K562 (cell line): ENCODE measurements around the gene CCDC106. TPM values are rescaled to one million over a fixed set of nuclear protein-coding genes. Genes with fewer than 3 reads are reported as not detected.

Experiments
- ATF1 ChIP-seq, 2 experiments: fragments of 450-650 bp in 1 of 2; IDR thresholded peaks; 2 replicates each; pipeline ENCODE4 v1.6.1; 2016; ENCODE audit warnings: missing compliant biosample characterization in 1 of 2, missing genetic modification characterization in 1 of 2
- C11orf30 ChIP-seq: fragments of 450-650 bp; IDR thresholded peaks from 2 replicates; pipeline ENCODE4 v1.6.1; 2016; ENCODE audit warnings: low read depth, mild to moderate bottlenecking
- CBX5 ChIP-seq: IDR thresholded peaks from 2 replicates; pipeline ENCODE4 v1.6.1; 2014; ENCODE audit warnings: low read depth, borderline replicate concordance
- CREM ChIP-seq: IDR thresholded peaks from 2 replicates; pipeline ENCODE4 v1.6.1; 2014; ENCODE audit warnings: antibody characterized with exemption, low read depth
- CTCFL ChIP-seq: IDR thresholded peaks from 2 replicates; pipeline ENCODE4 v1.6.1; 2011; ENCODE audit warnings: borderline replicate concordance, low read depth, mild to moderate bottlenecking, moderate library complexity, low read length; ENCODE audit not compliant: insufficient read depth, poor library complexity, severe bottlenecking
- EGR1 ChIP-seq: fragments of 450-650 bp; conservative IDR thresholded peaks from 2 replicates; pipeline ENCODE4 v1.6.1; 2017; ENCODE audit warnings: mild to moderate bottlenecking
- EHMT2 ChIP-seq: fragments of 450-650 bp; IDR thresholded peaks from 2 replicates; pipeline ENCODE4 v1.6.1; 2018; ENCODE audit warnings: antibody characterized with exemption
- EP300 ChIP-seq: IDR thresholded peaks from 2 replicates; pipeline ENCODE4 v1.6.1; 2012; ENCODE audit warnings: low read length, improper control_type of control experiment
- FOXM1 ChIP-seq, 2 experiments: fragments of 450-650 bp in 1 of 2; sonication (generic) in 1 of 2; formaldehyde crosslinking in 1 of 2; IDR thresholded peaks; 2 replicates each; pipeline versions ENCODE4 v1.6.1 to v1.9.0; 2017 to 2022; ENCODE audit warnings: low read depth in 2 of 2, mild to moderate bottlenecking in 2 of 2, missing genetic modification reagents in 1 of 2, moderate library complexity in 1 of 2
- GABPB1 ChIP-seq: sonication (generic); formaldehyde crosslinking; IDR thresholded peaks from 2 replicates; pipeline ENCODE4 v1.8.0; 2022; ENCODE audit warnings: mild to moderate bottlenecking, missing genetic modification reagents
- LCOR ChIP-seq: sonication (generic); formaldehyde crosslinking; IDR thresholded peaks from 2 replicates; pipeline ENCODE4 v1.8.0; 2022; ENCODE audit warnings: mild to moderate bottlenecking, missing genetic modification reagents
- RAD21 ChIP-seq, 2 experiments: fragments of 250-450 bp in 1 of 2; fragments of 450-650 bp in 1 of 2; sonication (Bioruptor Pico) in 1 of 2; formaldehyde crosslinking in 1 of 2; IDR thresholded peaks in 1 of 2; conservative IDR thresholded peaks in 1 of 2; 2 replicates each; pipeline versions ENCODE4 v1.4.0 to v1.8.0; 2020 to 2022; ENCODE audit warnings: mild to moderate bottlenecking in 2 of 2, moderate library complexity in 1 of 2
- SUPT5H ChIP-seq: fragments of 450-650 bp; IDR thresholded peaks from 2 replicates; pipeline ENCODE4 v1.6.1; 2016
- YY1 ChIP-seq, 3 experiments: IDR thresholded peaks; 2 replicates each; pipeline ENCODE4 v1.6.1; 2011; ENCODE audit warnings: low read length in 2 of 3, mild to moderate bottlenecking in 2 of 3, moderate library complexity in 2 of 3, borderline replicate concordance in 1 of 3, control low read depth in 1 of 3, low read depth in 1 of 3; ENCODE audit not compliant: insufficient read depth in 3 of 3, insufficient replicate concordance in 2 of 3, control insufficient read depth in 1 of 3, insufficient read length in 1 of 3; ENCODE audit errors: extremely low read depth in 1 of 3
- polyA plus RNA-seq, 8 experiments: library from polyadenylated mRNA; depleted of rRNA in 4 of 8; stranded (reverse) in 5 of 8; unstranded in 3 of 8; fragments of >200 nt; fragmentation: Nextera tagmentation in 2 of 8; fragmentation: Illumina TruSeq in 1 of 8; extraction: Ambion mirVana in 2 of 8; extraction: Trizol in 1 of 8; gene quantifications; 2 replicates each; pipeline versions ENCODE4 v1.2.1 to v1.2.3, GENCODE V29; 2011 to 2014; ENCODE audit warnings: inconsistent platforms in 1 of 8, missing spikeins in 1 of 8
- total RNA-seq, 7 experiments: library from RNA; depleted of rRNA in 6 of 7; stranded (reverse); fragments of >200 nt in 6 of 7; fragmentation: Illumina TruSeq in 2 of 7; extraction: Trizol in 2 of 7; gene quantifications; 2 replicates each; pipeline versions ENCODE4 v1.2.1 to v1.2.3, GENCODE V29; 2011 to 2021; ENCODE audit warnings: low replicate concordance in 1 of 7
- TF ChIP-seq, protein P1 (sequence below): sonication (generic); formaldehyde crosslinking; IDR thresholded peaks from 2 replicates; pipeline ENCODE4 v1.8.0; 2022; ENCODE audit warnings: missing genetic modification reagents, mild to moderate bottlenecking, moderate library complexity, borderline replicate concordance
- TF ChIP-seq, protein P2 (sequence below), 2 experiments: fragments of 200-800 bp in 1 of 2; sonication (Bioruptor generic) in 1 of 2; sonication (generic) in 1 of 2; formaldehyde crosslinking in 1 of 2; IDR thresholded peaks in 1 of 2; conservative IDR thresholded peaks in 1 of 2; 2 replicates each; pipeline versions ENCODE4 v1.5.0 to v1.6.1; 2016 to 2020; ENCODE audit warnings: missing compliant biosample characterization in 1 of 2, missing genetic modification characterization in 1 of 2, missing genetic modification reagents in 1 of 2
- TF ChIP-seq, protein P3 (sequence below): fragments of 450-650 bp; IDR thresholded peaks from 2 replicates; pipeline ENCODE4 v1.6.1; 2018; ENCODE audit not compliant: partially characterized antibody

The CCDC106 gene
- total and polyA plus RNA-seq, 9 of the 15 experiments (the other 6 are each of a cell fraction or from before 2014, with no cell fraction given): 0.10 to 27.5 (median 15.0) TPM; not detected in 1

DNA sequence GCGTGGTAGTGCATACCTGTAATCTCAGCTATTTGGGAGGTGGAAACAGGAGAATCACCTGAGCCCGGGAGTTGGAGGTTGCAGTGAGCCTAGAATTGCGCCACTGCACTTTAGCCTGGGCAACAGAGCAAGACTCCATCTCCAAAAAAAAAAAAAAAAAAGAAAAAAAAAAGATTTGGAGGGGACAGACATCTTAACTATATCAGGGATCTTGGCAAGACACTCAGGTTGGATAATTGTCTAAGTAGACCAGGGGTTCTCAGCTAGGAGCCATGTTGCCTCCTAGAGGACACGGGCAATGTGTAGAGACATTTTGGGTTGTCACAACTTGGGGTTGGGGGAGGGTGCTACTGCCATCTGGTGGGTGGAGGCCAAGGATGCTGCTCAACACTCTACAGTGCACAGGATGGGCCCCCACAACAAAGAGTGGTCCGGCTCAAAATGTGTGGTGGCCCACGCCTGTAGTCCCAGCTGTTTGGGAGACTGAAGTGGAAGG lies 9.1 kb upstream of the CCDC106 start (continued):
- TF ChIP-seq, protein P1, sequence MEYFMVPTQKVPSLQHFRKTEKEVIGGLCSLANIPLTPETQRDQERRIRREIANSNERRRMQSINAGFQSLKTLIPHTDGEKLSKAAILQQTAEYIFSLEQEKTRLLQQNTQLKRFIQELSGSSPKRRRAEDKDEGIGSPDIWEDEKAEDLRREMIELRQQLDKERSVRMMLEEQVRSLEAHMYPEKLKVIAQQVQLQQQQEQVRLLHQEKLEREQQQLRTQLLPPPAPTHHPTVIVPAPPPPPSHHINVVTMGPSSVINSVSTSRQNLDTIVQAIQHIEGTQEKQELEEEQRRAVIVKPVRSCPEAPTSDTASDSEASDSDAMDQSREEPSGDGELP (CRISPR knock-in tag): peak; percentile 18; the same call in 1 of the 2 replicates
- TF ChIP-seq LCOR (CRISPR knock-in tag) (peak; percentile 72), GABPB1 (CRISPR knock-in tag) (0 out of 2 replicates have a peak, but pooled peaks have one; percentile 32), CREM (0 out of 2 replicates have a peak, but pooled peaks have one; percentile 32), CBX5 (no peak), CTCFL (peak; percentile 39), SUPT5H (0 out of 2 replicates have a peak, but pooled peaks have one; percentile 17), EGR1 (peak; percentile 18; the same call in 1 of the 2 replicates), EP300 (0 out of 2 replicates have a peak, but pooled peaks have one; percentile 26), YY1 (IDR thresholded peaks at IDR 0.05; ENCODE audit: borderline replicate concordance in 1 of 3, control insufficient read depth in 1 of 3, extremely low read depth in 1 of 3, insufficient read depth in 3 of 3, insufficient read length in 1 of 3, insufficient replicate concordance in 2 of 3, low read depth in 1 of 3, low read length in 2 of 3) (peak in 2 of 3 experiments; percentile 61 to 82), FOXM1 (IDR thresholded peaks at IDR 0.05; ENCODE audit: low read depth) (0 out of 2 replicates have a peak, but pooled peaks have one; percentile 20), FOXM1 (CRISPR knock-in tag; IDR thresholded peaks at IDR 0.05; ENCODE audit: low read depth) (no peak), RAD21 (CRISPR knock-in tag; conservative IDR thresholded peaks at IDR 0.05 in 1 of 2, IDR thresholded peaks at IDR 0.05 in 1 of 2) (peak in 1 of 2 experiments; percentile 23; a peak in 2 of 4 replicates), ATF1 (CRISPR knock-in tag; IDR thresholded peaks at IDR 0.05) (no peak), ATF1 (tag; IDR thresholded peaks at IDR 0.05) (no peak), C11orf30 (no peak), EHMT2 (peak; percentile 71; the same call in 1 of the 2 replicates)
- TF ChIP-seq, protein P2, sequence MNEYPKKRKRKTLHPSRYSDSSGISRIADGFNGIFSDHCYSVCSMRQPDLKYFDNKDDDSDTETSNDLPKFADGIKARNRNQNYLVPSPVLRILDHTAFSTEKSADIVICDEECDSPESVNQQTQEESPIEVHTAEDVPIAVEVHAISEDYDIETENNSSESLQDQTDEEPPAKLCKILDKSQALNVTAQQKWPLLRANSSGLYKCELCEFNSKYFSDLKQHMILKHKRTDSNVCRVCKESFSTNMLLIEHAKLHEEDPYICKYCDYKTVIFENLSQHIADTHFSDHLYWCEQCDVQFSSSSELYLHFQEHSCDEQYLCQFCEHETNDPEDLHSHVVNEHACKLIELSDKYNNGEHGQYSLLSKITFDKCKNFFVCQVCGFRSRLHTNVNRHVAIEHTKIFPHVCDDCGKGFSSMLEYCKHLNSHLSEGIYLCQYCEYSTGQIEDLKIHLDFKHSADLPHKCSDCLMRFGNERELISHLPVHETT (CRISPR knock-in tag; conservative IDR thresholded peaks at IDR 0.05 in 1 of 2, IDR thresholded peaks at IDR 0.05 in 1 of 2): no peak
- TF ChIP-seq, protein P3, sequence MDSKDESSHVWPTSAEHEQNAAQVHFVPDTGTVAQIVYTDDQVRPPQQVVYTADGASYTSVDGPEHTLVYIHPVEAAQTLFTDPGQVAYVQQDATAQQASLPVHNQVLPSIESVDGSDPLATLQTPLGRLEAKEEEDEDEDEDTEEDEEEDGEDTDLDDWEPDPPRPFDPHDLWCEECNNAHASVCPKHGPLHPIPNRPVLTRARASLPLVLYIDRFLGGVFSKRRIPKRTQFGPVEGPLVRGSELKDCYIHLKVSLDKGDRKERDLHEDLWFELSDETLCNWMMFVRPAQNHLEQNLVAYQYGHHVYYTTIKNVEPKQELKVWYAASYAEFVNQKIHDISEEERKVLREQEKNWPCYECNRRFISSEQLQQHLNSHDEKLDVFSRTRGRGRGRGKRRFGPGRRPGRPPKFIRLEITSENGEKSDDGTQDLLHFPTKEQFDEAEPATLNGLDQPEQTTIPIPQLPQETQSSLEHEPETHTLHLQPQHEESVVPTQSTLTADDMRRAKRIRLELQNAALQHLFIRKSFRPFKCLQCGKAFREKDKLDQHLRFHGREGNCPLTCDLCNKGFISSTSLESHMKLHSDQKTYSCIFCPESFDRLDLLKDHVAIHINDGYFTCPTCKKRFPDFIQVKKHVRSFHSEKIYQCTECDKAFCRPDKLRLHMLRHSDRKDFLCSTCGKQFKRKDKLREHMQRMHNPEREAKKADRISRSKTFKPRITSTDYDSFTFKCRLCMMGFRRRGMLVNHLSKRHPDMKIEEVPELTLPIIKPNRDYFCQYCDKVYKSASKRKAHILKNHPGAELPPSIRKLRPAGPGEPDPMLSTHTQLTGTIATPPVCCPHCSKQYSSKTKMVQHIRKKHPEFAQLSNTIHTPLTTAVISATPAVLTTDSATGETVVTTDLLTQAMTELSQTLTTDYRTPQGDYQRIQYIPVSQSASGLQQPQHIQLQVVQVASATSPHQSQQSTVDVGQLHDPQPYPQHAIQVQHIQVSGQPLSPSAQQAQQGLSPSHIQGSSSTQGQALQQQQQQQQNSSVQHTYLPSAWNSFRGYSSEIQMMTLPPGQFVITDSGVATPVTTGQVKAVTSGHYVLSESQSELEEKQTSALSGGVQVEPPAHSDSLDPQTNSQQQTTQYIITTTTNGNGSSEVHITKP: peak; percentile 92
